ENCODE results near the gene CLDND2.

DNA sequence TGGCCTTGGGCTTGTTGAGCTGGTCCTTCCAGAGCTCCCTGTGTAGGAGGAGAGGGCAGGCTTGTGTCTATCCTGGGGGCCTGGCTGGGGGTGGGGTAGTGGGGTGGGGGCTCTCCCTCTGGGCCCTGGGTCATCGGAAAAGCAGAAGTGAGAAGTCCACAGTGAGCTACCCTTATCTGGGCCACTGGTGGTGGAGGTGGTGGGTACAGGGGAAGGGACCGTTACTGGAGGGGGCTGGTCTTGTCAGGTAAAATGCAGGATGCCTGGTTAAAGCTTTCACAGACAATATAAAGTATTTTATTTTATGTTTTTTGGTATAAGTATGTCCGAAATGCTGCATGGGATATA is 49.0 kb upstream of the CLDND2 start:
- TF ChIP-seq ZNF274 (IDR thresholded peaks at IDR 0.05; ENCODE audit: low read depth, low read length) (no peak), YY1 (IDR thresholded peaks at IDR 0.05; ENCODE audit: insufficient read depth, insufficient read length) (no peak), SUZ12 (IDR thresholded peaks at IDR 0.05; ENCODE audit: extremely low read depth, insufficient read depth, insufficient read length) (no peak)
